HG03139 (cell line): ENCODE measurements around the gene DISP3.

Source experiments
- ATAC-seq: cut with Tn5 transposase; IDR thresholded peaks from one replicate; pipeline ENCODE4 v1.9.1; 2021; ENCODE audit not compliant: unreplicated experiment

Gene DISP3

GRCh38 chr1:11525516-11525915 is 46.6 kb downstream of the DISP3 start:
- no peak for ATAC-seq

GRCh38 chr1:11526071-11526895 is 47.3 kb downstream of the DISP3 start:
- no peak for ATAC-seq

- no peak for ATAC-seq
Observed at GRCh38 chr1:11527541-11528452, 48.8 kb downstream of the DISP3 start.

GRCh38 chr1:11528611-11529261 is 49.8 kb downstream of the DISP3 start:
- ATAC-seq = no peak

GRCh38 chr1:11529330-11529729 is 50.4 kb downstream of the DISP3 start:
- ATAC-seq = no peak

- ATAC-seq = no peak
Observed at GRCh38 chr1:11529763-11530730, 51.1 kb downstream of the DISP3 start.

- ATAC-seq = no peak
Observed at GRCh38 chr1:11530731-11531311, 51.9 kb downstream of the DISP3 start.

GRCh38 chr1:11531314-11531870 is 52.4 kb downstream of the DISP3 start:
- ATAC-seq = no peak

GRCh38 chr1:11531943-11532342 is 53.0 kb downstream of the DISP3 start:
- ATAC-seq = no peak

- no peak for ATAC-seq
Observed at GRCh38 chr1:11533790-11534787, 55.1 kb downstream of the DISP3 start.

- ATAC-seq = no peak
Observed at GRCh38 chr1:11534846-11535245, 55.9 kb downstream of the DISP3 start.

GRCh38 chr1:11535316-11535715 is 56.4 kb downstream of the DISP3 start:
- ATAC-seq = no peak

- ATAC-seq = no peak
Observed at GRCh38 chr1:11535761-11536572, 57.0 kb downstream of the DISP3 start.

- ATAC-seq = no peak
Observed at GRCh38 chr1:11536573-11537379, 57.8 kb downstream of the DISP3 start.

- no peak for ATAC-seq
Observed at GRCh38 chr1:11537380-11537764, 58.4 kb downstream of the DISP3 start.

- ATAC-seq = no peak
Observed at GRCh38 chr1:11537854-11538591, 59.1 kb downstream of the DISP3 start.
